ENCODE data around the gene NEBL.

The NEBL gene

GRCh38 chr10:20877986-20878983 lies 18.8 kb downstream of the NEBL start:
- Histone ChIP-seq H3K9me3 (ENCODE audit: control insufficient read depth, insufficient read depth, low read depth, low read length) (no peaks in the 10 kb centered on the region), H3K4me3 (ENCODE audit: low read depth, low read length) (no peak overlapping the region), H3K27ac (ENCODE audit: extremely low read depth, low read depth, low read length) (no peak overlapping the region), H3K36me3 (ENCODE audit: control insufficient read depth in 2 of 2, insufficient read depth in 1 of 2, low read length in 2 of 2) (no peaks in the 10 kb centered on the region), H3K4me1 (ENCODE audit: control insufficient read depth, insufficient read depth, low read length) (peaks cover 2% of the 10 kb centered on the region)
- ChIA-PET CTCF (no interaction called here), POLR2A (no interaction called here)
- TF ChIP-seq PRDM10 (tag by site-specific recombination; IDR thresholded peaks at IDR 0.05), result no peak
- no peak for TF ChIP-seq ZBTB44 (tag by site-specific recombination; IDR thresholded peaks at IDR 0.05)
- no peak for TF ChIP-seq KLF10 (tag by site-specific recombination; IDR thresholded peaks at IDR 0.05)
- no peak for TF ChIP-seq MYNN (tag by site-specific recombination; IDR thresholded peaks at IDR 0.05; ENCODE audit: borderline replicate concordance)
- TF ChIP-seq, protein P1, sequence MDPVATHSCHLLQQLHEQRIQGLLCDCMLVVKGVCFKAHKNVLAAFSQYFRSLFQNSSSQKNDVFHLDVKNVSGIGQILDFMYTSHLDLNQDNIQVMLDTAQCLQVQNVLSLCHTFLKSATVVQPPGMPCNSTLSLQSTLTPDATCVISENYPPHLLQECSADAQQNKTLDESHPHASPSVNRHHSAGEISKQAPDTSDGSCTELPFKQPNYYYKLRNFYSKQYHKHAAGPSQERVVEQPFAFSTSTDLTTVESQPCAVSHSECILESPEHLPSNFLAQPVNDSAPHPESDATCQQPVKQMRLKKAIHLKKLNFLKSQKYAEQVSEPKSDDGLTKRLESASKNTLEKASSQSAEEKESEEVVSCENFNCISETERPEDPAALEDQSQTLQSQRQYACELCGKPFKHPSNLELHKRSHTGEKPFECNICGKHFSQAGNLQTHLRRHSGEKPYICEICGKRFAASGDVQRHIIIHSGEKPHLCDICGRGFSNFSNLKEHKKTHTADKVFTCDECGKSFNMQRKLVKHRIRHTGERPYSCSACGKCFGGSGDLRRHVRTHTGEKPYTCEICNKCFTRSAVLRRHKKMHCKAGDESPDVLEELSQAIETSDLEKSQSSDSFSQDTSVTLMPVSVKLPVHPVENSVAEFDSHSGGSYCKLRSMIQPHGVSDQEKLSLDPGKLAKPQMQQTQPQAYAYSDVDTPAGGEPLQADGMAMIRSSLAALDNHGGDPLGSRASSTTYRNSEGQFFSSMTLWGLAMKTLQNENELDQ (tag by site-specific recombination; IDR thresholded peaks at IDR 0.05; ENCODE audit: low read depth), result no peak
- TF ChIP-seq ZNF626 (tag by site-specific recombination; IDR thresholded peaks at IDR 0.05), result no peak
- TF ChIP-seq ZNF292 (tag by site-specific recombination; IDR thresholded peaks at IDR 0.05; ENCODE audit: borderline replicate concordance, low read depth), result no peak
- no peak for TF ChIP-seq ZNF18 (tag by site-specific recombination; IDR thresholded peaks at IDR 0.05)
- TF ChIP-seq ZNF549 (tag by site-specific recombination; IDR thresholded peaks at IDR 0.05), result no peak
- TF ChIP-seq ZNF174 (tag by site-specific recombination; IDR thresholded peaks at IDR 0.05), result no peak

- H3K36me3 ChIP-seq (ENCODE audit: control insufficient read depth in 2 of 2, insufficient read depth in 1 of 2, low read length in 2 of 2), result no peaks in the 10 kb centered on the region
- H3K4me3 ChIP-seq (ENCODE audit: low read depth, low read length), result no peak overlapping the region
- no peak overlapping the region for H3K27ac ChIP-seq (ENCODE audit: extremely low read depth, low read depth, low read length)
- peaks cover 2% of the 10 kb centered on the region for H3K4me1 ChIP-seq (ENCODE audit: control insufficient read depth, insufficient read depth, low read length)
- ChIA-PET POLR2A (no interaction called here), CTCF (no interaction called here)
- H3K9me3 ChIP-seq (ENCODE audit: control insufficient read depth, insufficient read depth, low read depth, low read length), result no peaks in the 10 kb centered on the region
- TF ChIP-seq PRDM1 (tag by site-specific recombination; IDR thresholded peaks at IDR 0.05) (no peak), ZBTB44 (tag by site-specific recombination; IDR thresholded peaks at IDR 0.05) (no peak), ZNF133 (tag by site-specific recombination; IDR thresholded peaks at IDR 0.05) (no peak), ZNF629 (tag by site-specific recombination; IDR thresholded peaks at IDR 0.05) (no peak), ZNF223 (tag by site-specific recombination; IDR thresholded peaks at IDR 0.05) (no peak), ZNF214 (tag by site-specific recombination; IDR thresholded peaks at IDR 0.05; ENCODE audit: borderline replicate concordance) (no peak), ZNF140 (tag by site-specific recombination; IDR thresholded peaks at IDR 0.05) (no peak), ZNF776 (tag by site-specific recombination; IDR thresholded peaks at IDR 0.05; ENCODE audit: borderline replicate concordance) (no peak), ZNF26 (tag by site-specific recombination; IDR thresholded peaks at IDR 0.05) (no peak), ZNF404 (tag by site-specific recombination; IDR thresholded peaks at IDR 0.05) (no peak), ZNF843 (tag by site-specific recombination; IDR thresholded peaks at IDR 0.05) (no peak), ZNF670 (tag by site-specific recombination; IDR thresholded peaks at IDR 0.05; ENCODE audit: low read depth) (no peak)
These were observed 19.6 kb downstream of the NEBL start for GRCh38 chr10:20877554-20877953.

Data from HEK293 (cell line).